HCT116 (cell line): Measurements from ENCODE around the gene SORL1. TPM values are rescaled to one million over a fixed set of nuclear protein-coding genes. Genes with fewer than 3 reads are reported as not detected.

ENCODE experiments used
- ATAC-seq: fragments of 200-7000 bp; cut with Tn5 transposase; 2 replicates; pipeline ENCODE4 v1.9.1; 2020; ENCODE audit warnings: mild to moderate bottlenecking, moderate library complexity
- BruUV-seq: library from RNA; stranded (reverse); fragments of 400-500 nt; replicated peaks from 2 replicates; lab custom pipeline; 2021; lab: Mats Ljungman, UMichigan
- CTCF ChIA-PET: fragments of 300-600 bp; sonication (Branson Sonifier 250); formaldehyde crosslinking; loops from one replicate; lab custom pipeline; 2021; ENCODE audit warnings: antibody characterized with exemption; lab: Charles Lee
- POLR2A ChIA-PET: fragments of 300-600, 350-600 bp; sonication (Branson Sonifier 250); formaldehyde crosslinking; loops from one replicate; lab custom pipeline; 2021; ENCODE audit warnings: antibody characterized with exemption; lab: Charles Lee
- RAD21 ChIA-PET, 2 experiments: fragments of 300-600 bp; sonication (Branson Sonifier 250); formaldehyde crosslinking; loops; one replicate each; lab custom pipeline; 2023; ENCODE audit warnings: low total read pairs in 2 of 2; ENCODE audit not compliant: uncharacterized antibody in 2 of 2, unreplicated experiment in 2 of 2, low non-redundant PET in 1 of 2; lab: Charles Lee
- DNase-seq: peaks from one replicate; pipeline ENCODE4 v3.0.0-alpha.2; 2010; ENCODE audit warnings: low read depth, low spot score
- H2AFZ ChIP-seq: fragments of 200-600 bp; shearing (Covaris generic), sonication (generic); 2 replicates; pipeline ENCODE4 v1.6.1; 2017; ENCODE audit warnings: low read depth, mixed run types, mixed read lengths, antibody characterized with exemption, low read length; ENCODE audit not compliant: poor library complexity, severe bottlenecking
- H3K27ac ChIP-seq: 2 replicates; pipeline ENCODE4 v1.5.1; 2012; ENCODE audit warnings: low read depth, low read length
- H3K27me3 ChIP-seq: fragments of 200-600 bp; sonication (generic); 2 replicates; pipeline ENCODE4 v1.6.1; 2016; ENCODE audit warnings: mixed run types, low read length, mixed read lengths; ENCODE audit not compliant: insufficient read depth
- H3K36me3 ChIP-seq, 2 experiments: fragments of 200-500 bp in 1 of 2; fragments of 200-600 bp in 1 of 2; sonication (Bioruptor generic) in 1 of 2; sonication (generic) in 1 of 2; 2 replicates each; pipeline versions ENCODE4 v1.5.1 to v1.6.1; 2014 to 2016; ENCODE audit warnings: low read length in 2 of 2, inconsistent platforms in 1 of 2, mixed read lengths in 1 of 2, mixed run types in 1 of 2; ENCODE audit not compliant: insufficient read depth in 2 of 2, control insufficient read depth in 1 of 2
- H3K4me1 ChIP-seq, 2 experiments: fragments of 200-600 bp in 1 of 2; sonication (generic) in 1 of 2; 2 replicates each; pipeline versions ENCODE4 v1.5.1 to v1.6.1; 2012 to 2017; ENCODE audit warnings: low read length in 2 of 2, inconsistent platforms in 1 of 2, mild to moderate bottlenecking in 1 of 2, mixed read lengths in 1 of 2, mixed run types in 1 of 2, moderate library complexity in 1 of 2; ENCODE audit not compliant: insufficient read depth in 2 of 2, control insufficient read depth in 1 of 2
- H3K4me2 ChIP-seq: fragments of 200-600 bp; sonication (generic); 2 replicates; pipeline ENCODE4 v1.6.1; 2017; ENCODE audit warnings: mixed run types, low read length, mixed read lengths
- H3K4me3 ChIP-seq, 2 experiments: fragments of 200-600 bp in 1 of 2; sonication (generic) in 1 of 2; replicated peaks in 1 of 2; 2 replicates each; pipeline ENCODE4 v1.5.1; 2011 to 2016; ENCODE audit warnings: low read length in 2 of 2, control low read depth in 1 of 2, low read depth in 1 of 2, mild to moderate bottlenecking in 1 of 2, mixed read lengths in 1 of 2, mixed run types in 1 of 2
- H3K79me2 ChIP-seq: fragments of 200-600 bp; sonication (generic); 2 replicates; pipeline ENCODE4 v1.6.1; 2017; ENCODE audit warnings: mild to moderate bottlenecking, mixed run types, low read length, moderate library complexity, mixed read lengths; ENCODE audit not compliant: insufficient read depth
- H3K9ac ChIP-seq: fragments of 200-600 bp; sonication (generic); 2 replicates; pipeline ENCODE4 v1.6.1; 2016; ENCODE audit warnings: low read length, mixed read lengths
- H3K9me2 ChIP-seq: fragments of 200-600 bp; sonication (generic), shearing (Covaris generic); 2 replicates; pipeline ENCODE4 v1.6.1; 2017; ENCODE audit warnings: mixed run types, mild to moderate bottlenecking, moderate library complexity; ENCODE audit not compliant: insufficient read depth
- H3K9me3 ChIP-seq, 2 experiments: fragments of 200-500 bp in 1 of 2; fragments of 200-600 bp in 1 of 2; sonication (Bioruptor generic) in 1 of 2; sonication (generic) in 1 of 2; 2 replicates each; pipeline ENCODE4 v1.6.1; 2014 to 2017; ENCODE audit warnings: low read length in 2 of 2, mixed read lengths in 2 of 2, inconsistent platforms in 1 of 2, low read depth in 1 of 2, mild to moderate bottlenecking in 1 of 2, mixed run types in 1 of 2, moderate library complexity in 1 of 2; ENCODE audit not compliant: control insufficient read depth in 1 of 2, insufficient read depth in 1 of 2
- H4K20me1 ChIP-seq: fragments of 200-600 bp; sonication (generic), shearing (Covaris generic); 2 replicates; pipeline ENCODE4 v1.6.1; 2017; ENCODE audit warnings: mixed run types, mild to moderate bottlenecking, moderate library complexity; ENCODE audit not compliant: insufficient read depth
- CBX3 ChIP-seq: IDR thresholded peaks from 2 replicates; pipeline ENCODE4 v1.6.1; 2012; ENCODE audit warnings: low read depth
- EGR1 ChIP-seq: IDR thresholded peaks from 2 replicates; pipeline ENCODE4 v1.6.1; 2012; ENCODE audit warnings: low read depth
- EZH2 ChIP-seq: fragments of 200-600 bp; sonication (generic); IDR thresholded peaks from 2 replicates; pipeline ENCODE4 v1.6.1; 2017; ENCODE audit warnings: antibody characterized with exemption, mixed run types
- EZH2phosphoT487 ChIP-seq: fragments of 200-600 bp; IDR thresholded peaks from 2 replicates; pipeline ENCODE4 v1.6.1; 2018; ENCODE audit warnings: antibody characterized with exemption, borderline replicate concordance
- FOSL1 ChIP-seq: IDR thresholded peaks from 2 replicates; pipeline ENCODE4 v1.6.1; 2012; ENCODE audit warnings: low read depth
- POLR2AphosphoS5 ChIP-seq: IDR thresholded peaks from 2 replicates; pipeline ENCODE4 v1.6.1; 2011; ENCODE audit warnings: mild to moderate bottlenecking, low read depth, low read length, moderate library complexity
- TCF7L2 ChIP-seq: IDR thresholded peaks from 2 replicates; pipeline ENCODE4 v1.7.0; 2011; ENCODE audit warnings: borderline replicate concordance, inconsistent platforms; ENCODE audit not compliant: insufficient read depth, insufficient read length; ENCODE audit errors: extremely low read depth
- intact Hi-C: fragments of 100-400 bp; cut with micrococcal nuclease; formaldehyde crosslinking; loops from 2 replicates; pipeline ENCODE4 v1.10.0; 2022
- total RNA-seq: library from RNA; stranded (reverse); gene quantifications from one replicate; pipeline ENCODE4 v1.2.1, GENCODE V29; 2021; ENCODE audit not compliant: unreplicated experiment
- TF ChIP-seq, protein P1 (sequence below), 3 experiments: fragments of 200-600 bp in 1 of 3; sonication (generic) in 1 of 3; IDR thresholded peaks in 2 of 3; conservative IDR thresholded peaks in 1 of 3; 2 replicates each; pipeline ENCODE4 v1.5.1; 2012 to 2017; ENCODE audit warnings: low read depth in 2 of 3, low read length in 2 of 3, antibody characterized with exemption in 1 of 3, borderline replicate concordance in 1 of 3, control low read depth in 1 of 3, mild to moderate bottlenecking in 1 of 3, mixed read lengths in 1 of 3, mixed run types in 1 of 3, moderate library complexity in 1 of 3; ENCODE audit not compliant: insufficient read depth in 1 of 3

SORL1 gene
- total RNA-seq, 1 experiment from 2014 or later = 17.4 TPM

DNA sequence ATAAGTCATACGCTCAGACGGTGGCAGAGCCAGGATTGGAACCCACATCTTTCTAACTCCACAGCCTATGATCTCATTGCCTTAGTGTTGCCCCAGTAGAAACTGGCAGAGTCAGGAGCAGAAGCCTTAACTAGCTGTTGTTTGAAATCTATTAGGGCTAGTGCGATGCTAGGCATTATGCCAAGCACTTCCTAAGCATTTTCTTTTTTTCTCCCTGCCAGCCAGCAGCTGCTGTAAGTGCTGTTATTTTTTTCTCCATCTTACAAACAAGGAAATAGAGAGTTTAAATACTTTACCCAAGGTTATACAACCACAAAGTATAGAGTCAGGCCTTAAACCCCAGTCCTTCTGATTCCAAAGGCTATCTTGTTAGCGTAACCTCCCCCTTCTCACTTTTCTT lies 161.6 kb downstream of the SORL1 start (continued):
- TF ChIP-seq POLR2AphosphoS5 (no peak), EZH2 (no peak)

DNA sequence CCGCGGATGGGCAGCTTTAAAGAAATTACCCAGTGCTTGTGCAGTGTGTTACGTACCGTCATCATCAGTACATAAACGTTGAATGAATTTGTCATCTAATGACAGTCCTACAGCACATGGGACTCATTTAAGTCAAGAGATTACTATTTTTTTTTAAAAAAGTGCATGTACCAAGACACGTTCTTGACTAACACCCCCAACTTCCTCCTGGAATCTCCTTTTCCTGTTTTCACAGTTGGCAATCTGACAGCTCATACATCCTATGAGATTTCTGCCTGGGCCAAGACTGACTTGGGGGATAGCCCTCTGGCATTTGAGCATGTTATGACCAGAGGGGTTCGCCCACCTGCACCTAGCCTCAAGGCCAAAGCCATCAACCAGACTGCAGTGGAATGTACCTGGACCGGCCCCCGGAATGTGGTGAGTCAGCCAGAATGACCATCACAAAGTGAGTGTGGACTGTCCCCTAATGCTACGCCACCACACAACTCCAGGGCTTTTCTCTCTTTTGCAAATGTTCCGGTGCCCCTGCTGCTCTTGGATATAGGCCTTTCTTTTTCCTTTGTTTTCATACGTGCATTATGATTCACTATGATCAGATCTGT lies 162.6 kb downstream of the SORL1 start:
- BruUV-seq = no TSS peak
- TF ChIP-seq, protein P1, sequence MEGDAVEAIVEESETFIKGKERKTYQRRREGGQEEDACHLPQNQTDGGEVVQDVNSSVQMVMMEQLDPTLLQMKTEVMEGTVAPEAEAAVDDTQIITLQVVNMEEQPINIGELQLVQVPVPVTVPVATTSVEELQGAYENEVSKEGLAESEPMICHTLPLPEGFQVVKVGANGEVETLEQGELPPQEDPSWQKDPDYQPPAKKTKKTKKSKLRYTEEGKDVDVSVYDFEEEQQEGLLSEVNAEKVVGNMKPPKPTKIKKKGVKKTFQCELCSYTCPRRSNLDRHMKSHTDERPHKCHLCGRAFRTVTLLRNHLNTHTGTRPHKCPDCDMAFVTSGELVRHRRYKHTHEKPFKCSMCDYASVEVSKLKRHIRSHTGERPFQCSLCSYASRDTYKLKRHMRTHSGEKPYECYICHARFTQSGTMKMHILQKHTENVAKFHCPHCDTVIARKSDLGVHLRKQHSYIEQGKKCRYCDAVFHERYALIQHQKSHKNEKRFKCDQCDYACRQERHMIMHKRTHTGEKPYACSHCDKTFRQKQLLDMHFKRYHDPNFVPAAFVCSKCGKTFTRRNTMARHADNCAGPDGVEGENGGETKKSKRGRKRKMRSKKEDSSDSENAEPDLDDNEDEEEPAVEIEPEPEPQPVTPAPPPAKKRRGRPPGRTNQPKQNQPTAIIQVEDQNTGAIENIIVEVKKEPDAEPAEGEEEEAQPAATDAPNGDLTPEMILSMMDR (IDR thresholded peaks at IDR 0.05 in 2 of 3, conservative IDR thresholded peaks at IDR 0.05 in 1 of 3; ENCODE audit: borderline replicate concordance in 1 of 3, insufficient read depth in 1 of 3, low read depth in 2 of 3, low read length in 2 of 3) = no peak
- TF ChIP-seq EGR1 = no peak
- no peaks in the 10 kb centered on the region; a peak in 1 of 4 replicates for H3K4me1 ChIP-seq
- POLR2A ChIA-PET = no interaction called here
- H2AFZ ChIP-seq = no peak overlapping the region
- no peaks in the 10 kb centered on the region for H4K20me1 ChIP-seq
- CTCF ChIA-PET = no interaction called here
- no peak overlapping the region for H3K27ac ChIP-seq
- H3K27me3 ChIP-seq = no peaks in the 10 kb centered on the region
- no peak overlapping the region for H3K4me3 ChIP-seq
- ATAC-seq (no peak), DNase-seq (no peak)
- H3K4me2 ChIP-seq = no peak overlapping the region
- no peak overlapping the region for H3K9ac ChIP-seq
- no peaks in the 10 kb centered on the region for H3K79me2 ChIP-seq
- intact Hi-C loops = no loop called here
- no peaks in the 10 kb centered on the region for H3K9me3 ChIP-seq
- H3K9me2 ChIP-seq = no peaks in the 10 kb centered on the region
- RAD21 ChIA-PET = no interaction called here
- no peaks in the 10 kb centered on the region for H3K36me3 ChIP-seq

DNA sequence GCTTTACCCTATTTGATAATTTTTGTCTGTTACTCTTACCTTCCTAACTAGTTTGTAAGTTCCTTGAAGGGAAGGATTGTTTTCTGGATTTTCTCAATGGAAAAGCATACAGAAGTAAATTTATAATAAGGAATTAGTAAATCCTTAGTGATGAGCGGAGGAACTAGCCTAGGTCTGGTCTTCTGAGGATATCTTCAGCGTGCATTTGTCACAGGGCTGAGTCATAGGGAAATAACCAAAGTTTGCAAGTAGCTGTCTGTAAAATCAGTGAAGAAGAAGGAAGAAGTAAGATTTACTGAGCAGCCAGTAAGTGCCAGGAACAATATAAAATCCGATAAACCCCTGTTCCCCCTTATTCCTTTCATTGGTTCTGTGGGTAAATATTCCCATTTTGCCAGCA lies 163.4 kb downstream of the SORL1 start:
- H3K27ac ChIP-seq = no peak overlapping the region
- no peak overlapping the region for H3K9ac ChIP-seq

More for the DNA sequence above, 163.4 kb downstream of the SORL1 start:
- no peak for ATAC-seq
- Histone ChIP-seq H3K9me3 (no peaks in the 10 kb centered on the region), H2AFZ (no peak overlapping the region), H3K4me2 (no peak overlapping the region), H3K4me3 (no peak overlapping the region), H3K36me3 (no peaks in the 10 kb centered on the region), H3K27me3 (no peaks in the 10 kb centered on the region), H3K9me2 (no peaks in the 10 kb centered on the region), H3K4me1 (no peaks in the 10 kb centered on the region; a peak in 1 of 4 replicates), H4K20me1 (no peaks in the 10 kb centered on the region), H3K79me2 (no peaks in the 10 kb centered on the region)
- no peak for DNase-seq
- intact Hi-C loops = no loop called here
- TF ChIP-seq CBX3 (no peak), EZH2phosphoT487 (no peak), TCF7L2 (no peak), FOSL1 (no peak)
- CTCF ChIA-PET = no interaction called here
- POLR2A ChIA-PET = no interaction called here
- BruUV-seq = no TSS peak
- RAD21 ChIA-PET = no interaction called here
